GM18951 (cell line): ENCODE data around the gene FAM83E.

Source experiments
- POLR2A ChIP-seq: IDR thresholded peaks from 4 replicates; pipeline ENCODE4 v1.6.1; 2011; ENCODE audit warnings: mild to moderate bottlenecking; ENCODE audit not compliant: insufficient read length, insufficient read depth; ENCODE audit errors: extremely low read depth
- in situ Hi-C: fragments of 300-500 bp; cut with MboI; formaldehyde crosslinking; loops from one replicate; pipeline ENCODE4 v1.12.0; 2022; ENCODE audit warnings: low sequenced_read_pairs, mixed read lengths, inconsistent platforms; ENCODE audit not compliant: unreplicated experiment

Gene FAM83E

DNA sequence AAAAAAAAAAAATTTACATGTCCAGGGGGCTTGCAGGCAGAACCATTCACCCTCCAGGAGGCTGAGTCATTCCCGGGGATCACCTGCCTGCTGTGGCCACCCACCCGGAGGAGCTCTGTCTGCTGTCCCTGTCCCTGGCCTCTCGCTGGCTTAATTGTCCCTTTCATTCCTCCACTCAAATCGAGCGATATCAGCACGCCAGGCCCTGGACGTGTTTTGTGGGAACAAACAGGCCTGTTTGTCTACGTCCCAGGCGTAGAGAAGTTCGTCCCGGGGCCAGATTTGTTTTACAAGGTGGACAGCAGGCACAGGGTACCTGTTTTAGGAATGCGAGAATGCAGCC, 41.7 kb downstream of the FAM83E start:
- in situ Hi-C loops = no loop called here
- TF ChIP-seq POLR2A = no peak

DNA sequence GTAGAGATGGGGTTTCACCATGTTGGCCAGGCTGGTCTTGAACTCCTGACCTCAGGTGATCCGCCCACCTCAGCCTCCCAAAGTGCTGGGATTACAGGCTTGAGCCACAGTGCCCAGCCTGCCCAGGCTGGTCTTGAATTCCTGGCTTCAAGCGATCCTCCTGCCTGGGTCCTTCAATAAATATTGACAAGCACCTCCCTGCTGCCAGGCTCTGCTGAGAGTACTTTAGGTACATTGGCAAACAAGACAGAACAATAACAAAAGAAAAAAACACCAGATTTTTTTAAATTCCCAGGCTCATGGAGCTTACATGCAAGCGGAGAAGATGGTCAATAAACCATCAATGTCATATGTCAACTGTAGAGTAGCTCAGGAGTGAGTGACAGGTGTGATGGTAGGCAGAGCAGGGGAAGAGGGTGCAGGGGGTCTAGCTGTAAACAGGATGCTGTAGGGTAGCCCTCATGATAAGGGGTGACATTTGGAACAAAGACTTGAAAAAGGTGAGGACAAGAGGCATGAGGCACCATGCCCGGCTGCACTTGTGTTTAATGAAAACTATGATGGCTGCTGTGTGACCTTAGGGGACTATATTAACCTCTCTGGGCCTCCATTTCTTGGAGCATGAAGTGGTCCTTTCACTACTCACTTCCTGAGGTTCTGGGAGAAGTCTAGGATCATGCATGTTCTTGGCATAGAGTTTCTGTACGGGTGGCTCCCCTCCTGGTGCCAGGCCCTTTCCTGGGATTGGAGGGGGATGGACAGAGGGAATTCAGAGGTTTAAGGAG, 43.3 kb downstream of the FAM83E start:
- no peak for TF ChIP-seq POLR2A
- in situ Hi-C loops = no loop called here

DNA sequence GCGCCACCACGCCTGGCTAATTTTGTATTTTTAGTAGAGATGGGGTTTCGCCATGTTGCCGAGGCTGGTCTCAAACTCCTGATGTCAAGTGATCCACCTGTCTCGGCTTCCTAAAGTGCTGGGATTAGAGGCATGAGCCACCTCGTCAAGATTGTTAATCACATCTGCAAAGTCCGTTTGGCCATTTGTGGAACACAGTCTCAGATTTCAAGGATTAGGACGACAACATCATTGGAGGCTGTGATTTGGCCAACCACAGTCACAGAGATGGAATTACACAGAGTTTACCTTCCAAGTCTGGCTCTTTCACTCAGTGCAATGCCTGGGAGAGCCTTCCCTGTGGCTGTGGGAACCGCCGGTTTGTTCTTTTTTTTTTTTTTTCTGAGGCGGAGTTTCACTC, 45.1 kb downstream of the FAM83E start:
- TF ChIP-seq POLR2A = no peak
- in situ Hi-C loops = no loop called here

DNA sequence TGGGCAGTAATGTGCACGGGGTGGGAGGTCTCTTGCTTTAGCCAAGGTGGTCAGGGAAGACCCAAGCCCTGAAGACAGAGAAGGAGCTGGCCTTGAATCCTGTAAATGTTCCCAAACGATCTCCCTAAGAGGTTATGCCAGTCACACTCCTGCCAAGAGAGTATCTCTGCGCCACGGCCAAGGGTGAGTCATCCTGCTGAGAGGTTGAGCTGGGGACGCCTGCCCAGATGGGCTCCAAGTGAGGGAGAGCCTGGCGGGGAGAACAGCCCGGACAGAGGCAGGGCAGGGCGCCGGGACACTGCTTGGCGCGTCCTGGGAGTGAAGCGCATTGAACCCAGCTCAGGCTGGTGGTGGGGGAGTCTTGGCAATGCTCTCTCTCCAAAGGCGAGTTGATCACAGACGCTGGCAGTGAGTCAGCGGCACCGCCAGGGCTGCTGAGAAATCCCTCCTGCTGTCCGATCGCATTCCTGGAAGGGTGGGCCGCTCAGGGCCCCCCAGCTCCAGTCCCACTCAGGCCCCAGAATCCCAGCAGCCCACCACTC, 46.5 kb downstream of the FAM83E start:
- in situ Hi-C loops = no loop called here
- no peak for TF ChIP-seq POLR2A

DNA sequence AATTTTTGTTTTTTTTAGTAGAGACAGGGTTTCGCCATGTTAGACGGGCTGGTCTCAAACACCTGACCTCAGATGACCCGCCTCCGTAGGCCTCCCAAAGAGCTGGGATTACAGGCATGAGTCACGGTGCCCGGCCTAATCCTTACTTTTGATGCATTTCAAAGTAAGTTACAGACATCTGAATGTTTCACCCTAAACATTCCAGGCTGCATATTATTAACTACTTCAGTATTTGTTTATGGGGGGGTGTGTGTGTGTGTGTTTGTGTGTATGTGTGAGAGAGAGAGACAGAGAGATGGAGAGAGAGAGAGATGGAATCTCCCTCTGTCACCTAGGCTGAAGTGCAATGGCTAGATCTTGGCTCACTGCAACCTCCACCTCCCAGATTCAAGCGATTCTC, 49.8 kb downstream of the FAM83E start:
- in situ Hi-C loops = no loop called here
- TF ChIP-seq POLR2A = no peak
